AG09309 (cell line): ENCODE results near the gene CLEC17A.

Source experiments
- DNase-seq: peaks from one replicate; pipeline ENCODE4 v3.0.0-alpha.2; 2010; ENCODE audit warnings: low read depth
- H3K4me3 ChIP-seq: 2 replicates; pipeline ENCODE4 v1.5.1; 2011; ENCODE audit warnings: mild to moderate bottlenecking, low read depth, low read length, moderate library complexity; ENCODE audit not compliant: control insufficient read depth
- TF ChIP-seq, protein P1 (sequence below): IDR thresholded peaks from 2 replicates; pipeline ENCODE4 v1.5.1; 2011; ENCODE audit warnings: mild to moderate bottlenecking, low read depth, low read length, inconsistent platforms; ENCODE audit not compliant: insufficient read depth, control insufficient read depth; ENCODE audit errors: missing control alignments

The CLEC17A gene

DNA sequence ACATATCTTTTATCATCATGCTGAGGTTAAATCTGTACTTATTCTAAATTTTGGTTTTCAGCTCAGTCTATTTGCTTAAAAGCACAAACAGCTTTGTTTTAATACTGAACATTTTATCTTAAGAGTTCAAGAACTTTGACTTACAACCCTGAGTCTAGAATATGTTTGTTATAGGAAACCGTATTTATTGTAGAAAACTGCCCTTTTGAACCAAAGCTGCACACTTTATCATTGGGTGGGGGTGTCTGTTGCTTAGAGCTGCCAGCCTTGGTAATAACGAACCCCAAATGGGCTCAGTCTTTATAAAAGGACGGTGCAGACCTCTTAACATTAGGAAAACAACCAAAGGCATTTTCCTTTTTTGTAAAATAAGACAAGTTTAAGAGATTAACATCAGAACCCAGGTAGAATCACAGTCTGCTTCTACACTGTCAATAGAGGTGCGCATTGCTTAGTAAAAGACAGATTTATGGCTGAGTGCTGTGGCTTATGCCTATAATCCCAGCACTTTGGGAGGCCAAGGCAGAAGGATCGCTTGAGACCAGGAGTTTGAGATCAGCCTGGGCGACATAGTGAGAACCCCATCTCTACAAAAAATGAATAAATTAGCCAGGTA lies 77.1 kb downstream of the CLEC17A start:
- no peak for DNase-seq
- H3K4me3 ChIP-seq: no peak overlapping the region
- TF ChIP-seq, protein P1, sequence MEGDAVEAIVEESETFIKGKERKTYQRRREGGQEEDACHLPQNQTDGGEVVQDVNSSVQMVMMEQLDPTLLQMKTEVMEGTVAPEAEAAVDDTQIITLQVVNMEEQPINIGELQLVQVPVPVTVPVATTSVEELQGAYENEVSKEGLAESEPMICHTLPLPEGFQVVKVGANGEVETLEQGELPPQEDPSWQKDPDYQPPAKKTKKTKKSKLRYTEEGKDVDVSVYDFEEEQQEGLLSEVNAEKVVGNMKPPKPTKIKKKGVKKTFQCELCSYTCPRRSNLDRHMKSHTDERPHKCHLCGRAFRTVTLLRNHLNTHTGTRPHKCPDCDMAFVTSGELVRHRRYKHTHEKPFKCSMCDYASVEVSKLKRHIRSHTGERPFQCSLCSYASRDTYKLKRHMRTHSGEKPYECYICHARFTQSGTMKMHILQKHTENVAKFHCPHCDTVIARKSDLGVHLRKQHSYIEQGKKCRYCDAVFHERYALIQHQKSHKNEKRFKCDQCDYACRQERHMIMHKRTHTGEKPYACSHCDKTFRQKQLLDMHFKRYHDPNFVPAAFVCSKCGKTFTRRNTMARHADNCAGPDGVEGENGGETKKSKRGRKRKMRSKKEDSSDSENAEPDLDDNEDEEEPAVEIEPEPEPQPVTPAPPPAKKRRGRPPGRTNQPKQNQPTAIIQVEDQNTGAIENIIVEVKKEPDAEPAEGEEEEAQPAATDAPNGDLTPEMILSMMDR: no peak

DNA sequence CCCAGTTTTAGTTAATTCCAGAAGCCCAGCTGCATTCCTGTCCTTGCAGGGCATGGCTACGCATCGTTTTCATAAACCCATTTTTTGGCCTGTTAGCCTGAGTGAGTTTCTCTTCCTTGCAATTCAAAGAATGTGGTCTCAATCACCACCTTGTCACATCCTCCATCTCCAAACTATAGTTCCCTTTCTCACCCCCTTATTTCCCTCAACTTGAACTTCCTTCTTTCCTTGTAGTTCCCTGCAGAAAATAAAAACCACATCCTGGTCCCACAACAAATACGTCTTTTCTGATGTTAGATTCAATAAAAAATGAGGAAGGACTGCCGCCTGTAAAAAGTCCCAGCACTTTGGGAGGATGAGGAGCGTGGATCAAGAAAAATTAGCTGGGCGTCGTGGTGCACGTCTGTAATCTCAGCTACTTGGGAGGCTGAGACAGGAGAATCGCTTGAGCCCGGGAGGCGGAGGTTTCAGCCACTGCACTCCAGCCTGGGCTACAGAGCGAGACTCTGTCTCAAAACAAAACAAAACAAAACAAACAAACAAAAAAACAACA lies 78.6 kb downstream of the CLEC17A start:
- H3K4me3 ChIP-seq: no peak overlapping the region
- DNase-seq: no peak
- TF ChIP-seq, protein P1: no peak
